HG03135 (cell line): ENCODE data around the gene MORC1.
"Not testable (repeated sequence)": the region's sequence is repeated elsewhere in the genome, so short reads cannot be mapped to it uniquely, and the experiment has no call there.

Experiments used
- ATAC-seq: cut with Tn5 transposase; IDR thresholded peaks from one replicate; pipeline ENCODE4 v1.9.1; 2021; ENCODE audit warnings: mild to moderate bottlenecking, moderate library complexity; ENCODE audit not compliant: unreplicated experiment

MORC1 gene, protein sequence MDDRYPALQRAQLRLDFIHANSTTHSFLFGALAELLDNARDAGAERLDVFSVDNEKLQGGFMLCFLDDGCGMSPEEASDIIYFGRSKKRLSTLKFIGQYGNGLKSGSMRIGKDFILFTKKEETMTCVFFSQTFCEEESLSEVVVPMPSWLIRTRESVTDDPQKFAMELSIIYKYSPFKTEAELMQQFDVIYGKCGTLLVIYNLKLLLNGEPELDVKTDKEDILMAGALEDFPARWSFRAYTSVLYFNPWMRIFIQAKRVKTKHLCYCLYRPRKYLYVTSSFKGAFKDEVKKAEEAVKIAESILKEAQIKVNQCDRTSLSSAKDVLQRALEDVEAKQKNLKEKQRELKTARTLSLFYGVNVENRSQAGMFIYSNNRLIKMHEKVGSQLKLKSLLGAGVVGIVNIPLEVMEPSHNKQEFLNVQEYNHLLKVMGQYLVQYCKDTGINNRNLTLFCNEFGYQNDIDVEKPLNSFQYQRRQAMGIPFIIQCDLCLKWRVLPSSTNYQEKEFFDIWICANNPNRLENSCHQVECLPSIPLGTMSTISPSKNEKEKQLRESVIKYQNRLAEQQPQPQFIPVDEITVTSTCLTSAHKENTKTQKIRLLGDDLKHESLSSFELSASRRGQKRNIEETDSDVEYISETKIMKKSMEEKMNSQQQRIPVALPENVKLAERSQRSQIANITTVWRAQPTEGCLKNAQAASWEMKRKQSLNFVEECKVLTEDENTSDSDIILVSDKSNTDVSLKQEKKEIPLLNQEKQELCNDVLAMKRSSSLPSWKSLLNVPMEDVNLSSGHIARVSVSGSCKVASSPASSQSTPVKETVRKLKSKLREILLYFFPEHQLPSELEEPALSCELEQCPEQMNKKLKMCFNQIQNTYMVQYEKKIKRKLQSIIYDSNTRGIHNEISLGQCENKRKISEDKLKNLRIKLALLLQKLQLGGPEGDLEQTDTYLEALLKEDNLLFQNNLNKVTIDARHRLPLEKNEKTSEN

DNA sequence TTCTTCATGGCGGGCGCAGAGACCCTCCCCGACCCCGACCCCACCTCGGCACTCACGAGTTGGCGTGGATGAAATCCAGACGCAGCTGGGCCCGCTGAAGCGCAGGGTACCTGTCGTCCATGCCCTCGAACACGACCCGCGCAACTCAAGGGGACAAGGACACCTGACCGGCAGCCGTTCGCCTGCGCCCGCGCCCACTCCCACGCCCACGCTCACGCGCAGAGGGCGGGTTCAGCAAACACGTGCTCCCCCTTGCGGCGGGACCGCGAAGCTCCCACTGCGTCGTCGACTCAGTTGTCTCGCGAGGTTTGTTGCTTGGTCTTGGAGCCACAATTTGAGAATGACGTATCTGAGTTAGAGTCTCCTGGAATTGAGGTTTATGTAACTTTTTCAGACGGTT is at the start of gene MORC1:
MORC1 (minus strand) TSS at position 196 of the 400 bp plus-strand sequence; CDS start at position 121, 75 bp downstream.
- ATAC-seq, result no peak

DNA sequence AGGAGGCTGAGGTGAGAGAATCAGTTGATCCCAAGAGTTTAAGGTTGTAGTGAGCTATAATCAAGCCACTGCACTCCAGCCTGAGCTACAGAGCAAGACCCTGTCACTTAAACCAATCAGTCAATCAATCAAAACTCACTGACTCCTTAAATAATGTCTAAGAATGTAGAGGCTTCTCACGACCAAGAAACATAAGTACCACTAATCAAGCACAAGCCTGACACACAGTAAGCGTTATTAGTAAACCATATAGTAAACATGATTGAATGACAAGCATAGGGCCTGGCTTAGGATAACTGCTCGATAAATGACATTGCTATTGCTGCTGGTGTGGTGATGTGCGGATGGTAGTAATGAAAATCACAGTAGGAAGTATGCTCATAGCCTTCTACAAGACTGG is 48.0 kb upstream of the MORC1 start:
- no peak for ATAC-seq

DNA sequence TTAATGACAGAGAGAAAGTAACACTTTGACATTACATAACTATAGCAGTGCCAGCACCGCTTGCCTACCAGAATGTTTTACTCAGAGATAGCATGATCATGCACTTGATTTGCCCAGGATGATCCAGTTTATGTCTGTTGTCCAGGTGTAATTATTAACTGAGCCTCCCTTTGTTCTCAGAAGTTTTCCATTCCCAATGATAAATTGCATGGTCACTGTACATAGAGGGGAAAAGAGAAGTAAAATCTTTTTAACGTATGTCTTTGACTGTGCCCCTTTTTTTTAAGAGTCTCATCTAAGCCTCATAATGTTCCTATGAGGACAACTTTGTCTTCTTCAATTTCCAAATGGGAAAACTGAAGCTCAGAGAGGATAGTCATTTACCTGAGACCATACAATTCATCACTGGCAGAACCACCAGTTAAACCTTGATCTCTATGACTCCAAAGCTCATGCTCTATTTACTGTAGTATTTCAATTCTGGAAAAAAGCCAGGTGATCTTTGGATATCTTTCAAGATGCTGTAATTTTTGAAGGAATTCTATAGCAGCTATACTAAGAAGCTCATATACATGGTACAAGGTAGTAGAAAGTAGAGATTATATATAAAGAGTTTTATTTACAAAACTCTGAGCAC is 43.7 kb upstream of the MORC1 start:
- no peak for ATAC-seq

DNA sequence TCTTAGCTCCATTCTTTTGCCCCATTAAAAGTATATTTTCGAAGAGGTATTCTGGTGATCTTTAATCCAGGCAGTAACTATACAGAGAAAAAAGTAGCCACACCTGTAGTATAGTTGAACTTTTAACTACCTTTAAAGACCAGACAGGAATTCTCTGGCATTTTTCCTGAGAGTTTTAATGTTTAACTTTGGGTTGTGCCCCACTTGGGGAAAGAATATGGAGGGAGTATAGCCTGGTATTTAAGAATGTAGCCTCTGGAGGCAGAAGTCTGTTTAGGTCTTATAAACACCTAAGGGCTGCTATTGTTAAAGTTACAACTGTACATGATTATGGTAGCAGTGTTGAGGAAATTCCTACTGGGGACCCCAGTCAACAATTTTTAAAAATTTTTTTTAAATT is 37.9 kb upstream of the MORC1 start:
- ATAC-seq, result no peak

DNA sequence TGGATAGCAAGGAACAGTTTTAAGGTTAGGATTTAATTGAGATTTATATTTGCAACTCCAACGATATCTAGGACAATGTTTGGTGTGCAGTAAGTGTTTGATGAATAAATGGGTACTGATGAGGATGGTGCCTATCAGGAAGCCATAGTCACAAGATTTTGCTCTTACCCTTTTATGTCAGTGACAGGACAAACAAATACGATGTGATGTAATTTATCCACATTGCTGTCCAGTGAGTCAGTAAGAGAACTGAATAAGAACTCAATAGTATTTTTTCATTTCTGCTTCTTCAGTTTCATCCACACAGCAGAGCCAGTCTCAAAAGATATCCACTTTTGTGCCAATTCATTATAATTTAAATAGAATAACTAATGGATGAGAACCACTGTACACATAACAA is 37.0 kb upstream of the MORC1 start:
- ATAC-seq, result no peak

DNA sequence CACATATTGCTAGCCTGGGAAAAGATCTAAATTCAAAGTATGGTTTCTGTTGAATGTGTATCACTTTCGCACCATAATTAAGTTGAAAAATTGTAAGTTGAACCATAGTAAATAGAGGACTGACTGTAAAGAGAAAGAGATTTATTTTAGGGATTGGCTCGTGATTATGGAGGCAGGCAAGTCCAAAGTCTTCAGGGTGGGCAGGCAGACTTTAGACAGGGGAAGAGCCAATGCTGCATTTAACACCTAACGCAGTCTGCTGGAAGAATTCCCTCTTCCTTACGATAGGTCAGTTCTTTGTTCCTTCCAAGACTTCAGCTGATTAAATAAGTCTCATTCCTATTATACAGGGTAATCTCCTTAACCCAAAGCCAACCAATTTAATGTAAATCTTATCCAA is 34.4 kb upstream of the MORC1 start:
- ATAC-seq, result no peak

DNA sequence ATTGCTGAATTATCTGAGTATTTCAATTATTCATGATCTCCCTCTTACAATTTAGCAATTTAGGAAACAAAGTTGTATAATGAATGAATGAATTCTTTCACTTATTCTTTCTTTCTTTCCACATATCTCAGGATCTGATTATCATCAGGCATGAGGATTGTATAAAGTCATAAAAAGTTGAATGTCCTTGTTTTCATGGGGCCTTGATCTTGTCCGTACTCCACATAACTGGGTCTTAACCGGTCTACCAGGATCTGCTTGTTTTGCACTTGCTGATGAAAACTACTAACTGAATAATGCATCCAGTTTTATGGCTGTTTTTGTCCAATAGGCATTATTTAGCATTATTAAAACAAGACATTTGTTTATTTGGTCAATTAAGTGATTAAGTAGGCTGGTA is 31.1 kb upstream of the MORC1 start:
- no peak for ATAC-seq

DNA sequence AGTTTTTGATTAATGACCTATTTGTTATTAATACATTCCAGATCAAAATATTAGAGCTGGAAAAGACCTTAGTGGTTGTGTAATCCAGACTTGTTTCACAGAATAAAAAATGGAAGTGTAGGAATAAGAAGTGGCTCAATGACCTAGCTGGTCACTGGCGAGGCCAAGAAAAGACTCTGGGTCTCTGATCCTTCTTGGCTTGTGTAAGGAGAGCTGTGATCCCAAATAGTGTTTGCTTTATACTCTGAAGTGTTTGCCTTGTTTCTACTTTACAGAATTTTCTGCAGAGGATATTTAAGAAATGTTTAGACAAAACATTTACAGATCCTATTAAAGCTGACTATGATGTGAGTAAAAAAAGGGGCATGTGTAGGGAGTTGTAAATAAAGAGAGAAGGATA is 25.7 kb upstream of the MORC1 start:
- ATAC-seq, result no peak

DNA sequence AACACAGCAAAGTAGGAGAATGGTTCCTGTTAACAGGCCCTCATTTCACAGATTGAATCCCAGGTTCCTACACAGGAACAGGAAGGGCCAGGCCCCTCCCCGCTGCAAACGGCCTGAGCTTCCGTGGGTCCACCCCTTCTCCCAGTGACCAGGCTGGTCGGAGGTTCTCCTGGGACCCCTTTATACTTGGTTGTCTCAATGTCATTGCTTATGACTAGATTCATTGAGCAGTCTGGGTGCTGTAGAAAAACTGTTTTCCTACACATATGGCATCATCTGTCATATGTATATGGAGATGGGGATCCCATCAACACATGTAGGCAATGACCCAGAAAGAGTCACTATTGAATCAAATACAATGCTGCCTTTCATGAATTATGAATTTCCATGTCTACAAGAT is 22.4 kb upstream of the MORC1 start:
- no peak for ATAC-seq

DNA sequence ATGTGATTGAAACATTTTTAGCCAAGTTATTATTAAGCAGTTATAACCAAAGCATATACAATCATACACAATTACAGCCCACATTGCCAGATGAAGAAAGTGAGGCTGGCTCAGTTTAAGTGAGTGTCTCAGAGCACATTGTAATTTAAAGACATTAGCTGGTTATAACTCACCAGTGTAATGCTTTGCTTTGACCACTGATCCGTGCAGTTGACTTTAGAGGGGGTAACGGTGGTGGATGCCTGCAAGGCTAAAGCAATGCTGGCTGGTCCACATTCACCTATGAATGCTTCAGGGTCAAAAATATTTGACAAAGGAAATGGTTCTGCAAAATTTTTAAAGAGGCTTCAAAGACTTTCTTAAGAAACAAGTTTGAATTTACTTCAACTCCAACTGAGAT is 19.8 kb upstream of the MORC1 start:
- ATAC-seq, result no peak

DNA sequence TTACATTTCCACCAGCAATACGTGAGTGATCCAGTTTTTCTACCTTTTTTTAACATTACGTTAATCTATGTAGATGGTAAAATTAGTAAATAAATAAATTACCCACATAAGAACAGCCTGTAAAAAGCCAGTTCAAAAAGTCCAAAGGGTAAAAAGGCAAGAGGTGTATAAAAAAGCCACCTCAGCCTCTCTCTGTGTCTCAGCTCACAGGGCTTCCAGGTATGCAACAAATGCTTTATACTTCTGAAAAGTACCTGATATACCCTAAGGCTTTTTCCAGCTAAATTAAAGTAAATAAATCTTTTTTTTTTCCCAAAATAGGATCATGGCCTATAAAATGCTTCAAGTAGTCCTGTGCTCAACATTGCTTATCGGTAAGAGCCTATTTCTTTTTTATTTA is 18.6 kb upstream of the MORC1 start, which contains the start of gene C3orf85:
C3orf85 (plus strand) TSS at position 197 of the 400 bp plus-strand sequence; CDS start at position 326, 129 bp downstream.
- no peak for ATAC-seq

DNA sequence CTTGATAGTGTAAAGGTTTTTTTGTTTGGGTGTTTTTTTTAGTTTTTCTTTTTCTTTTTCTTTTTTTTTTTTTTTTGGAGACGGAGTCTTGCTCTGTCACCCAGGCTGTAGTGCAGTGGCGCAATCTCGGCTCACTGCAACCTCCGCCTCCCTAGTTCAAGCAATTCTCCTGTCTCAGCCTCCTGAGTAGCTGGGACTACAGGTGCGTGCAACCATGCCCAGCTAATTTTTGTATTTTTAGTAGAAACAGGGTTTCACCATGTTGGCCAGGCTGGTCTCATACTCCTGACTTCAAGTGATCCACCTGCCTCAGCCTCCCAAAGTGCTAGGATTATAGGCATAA is 15.5 kb upstream of the MORC1 start:
- not testable (repeated sequence) for ATAC-seq

DNA sequence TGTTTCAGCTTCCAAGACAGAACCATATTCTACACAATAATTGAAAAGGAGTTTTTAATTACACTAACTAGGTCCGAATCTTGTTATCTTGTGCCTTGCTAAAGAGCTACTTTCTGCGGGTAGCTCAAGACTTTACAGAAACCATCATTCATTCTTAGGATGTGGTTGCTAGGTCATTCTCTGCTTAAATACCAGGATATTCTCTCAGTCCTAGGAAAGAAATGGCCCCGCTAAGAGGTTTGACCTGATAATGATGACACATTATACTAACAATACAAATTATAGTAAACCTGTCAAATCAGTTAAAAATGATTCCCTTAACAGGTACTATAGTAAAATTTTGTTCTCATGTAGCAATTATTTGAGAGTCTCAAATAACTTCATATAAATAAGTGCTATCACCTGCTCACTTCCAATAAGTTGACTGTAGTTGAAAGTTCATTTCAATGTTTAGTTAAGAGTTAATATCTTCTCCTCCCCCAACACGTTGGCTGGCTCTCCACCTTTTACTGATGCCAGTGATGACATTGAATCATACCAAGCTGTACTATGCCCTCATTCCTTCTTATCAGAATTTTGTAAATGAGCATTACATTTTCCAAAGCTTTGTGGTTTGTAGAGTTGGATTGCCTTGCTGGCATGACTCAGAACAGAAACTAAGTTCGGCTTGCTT is 15.0 kb upstream of the MORC1 start:
- ATAC-seq, result no peak

DNA sequence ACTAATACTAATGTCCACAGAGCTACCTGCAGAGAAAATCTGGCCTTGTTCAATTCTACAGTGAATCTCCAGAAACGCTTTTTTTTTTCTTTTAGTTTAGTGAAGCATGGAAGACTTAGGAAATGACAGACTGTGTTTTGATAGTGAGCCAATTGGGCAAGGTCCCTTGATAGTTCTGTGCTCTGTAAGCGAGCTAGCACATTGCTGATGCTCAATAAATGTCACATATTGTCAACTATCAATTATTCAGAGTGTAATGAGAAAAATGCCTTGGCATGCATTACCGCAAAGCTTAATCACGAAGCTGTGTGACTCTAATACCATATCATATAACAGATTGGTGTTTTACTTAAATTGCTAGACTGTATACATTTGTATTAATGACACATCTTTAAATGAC is 13.3 kb upstream of the MORC1 start:
- ATAC-seq, result no peak

DNA sequence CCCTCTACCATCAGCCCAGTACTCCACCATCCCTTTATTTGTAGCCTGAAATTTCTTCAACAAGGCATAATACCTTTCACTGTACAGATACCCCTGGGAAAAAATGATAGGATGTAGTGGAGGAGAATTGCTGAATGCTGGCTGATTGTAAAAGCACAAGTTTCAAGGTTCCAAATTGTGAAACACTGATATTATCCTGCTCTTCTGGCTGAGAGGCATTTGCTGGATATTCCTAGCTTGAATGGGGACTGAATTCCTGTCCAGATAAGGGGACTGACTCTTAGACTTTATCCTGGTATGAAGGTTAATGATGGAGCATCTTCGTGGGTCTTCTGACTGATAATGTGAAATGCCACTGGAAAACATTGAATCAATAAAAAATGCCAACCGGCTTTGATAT is 9.6 kb upstream of the MORC1 start:
- ATAC-seq, result no peak

DNA sequence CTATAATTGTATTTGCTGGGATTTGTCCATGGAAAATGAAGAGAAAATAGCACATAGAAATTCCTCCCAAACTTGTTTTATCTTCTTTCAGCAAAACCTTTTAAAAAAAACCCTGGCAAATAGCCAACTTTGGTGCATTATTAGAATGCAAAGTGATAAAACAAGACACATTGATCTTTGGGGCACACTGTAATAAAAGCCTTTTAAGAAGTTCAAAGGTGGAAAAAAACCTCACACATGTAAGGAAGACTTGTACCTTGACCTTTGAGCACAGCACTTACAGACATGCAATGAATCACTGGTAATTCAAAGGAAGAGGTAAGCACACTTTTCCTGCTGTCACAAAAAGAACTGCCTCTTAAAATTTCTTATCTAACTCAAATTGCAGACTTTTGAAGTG is 8.0 kb upstream of the MORC1 start:
- no peak for ATAC-seq

DNA sequence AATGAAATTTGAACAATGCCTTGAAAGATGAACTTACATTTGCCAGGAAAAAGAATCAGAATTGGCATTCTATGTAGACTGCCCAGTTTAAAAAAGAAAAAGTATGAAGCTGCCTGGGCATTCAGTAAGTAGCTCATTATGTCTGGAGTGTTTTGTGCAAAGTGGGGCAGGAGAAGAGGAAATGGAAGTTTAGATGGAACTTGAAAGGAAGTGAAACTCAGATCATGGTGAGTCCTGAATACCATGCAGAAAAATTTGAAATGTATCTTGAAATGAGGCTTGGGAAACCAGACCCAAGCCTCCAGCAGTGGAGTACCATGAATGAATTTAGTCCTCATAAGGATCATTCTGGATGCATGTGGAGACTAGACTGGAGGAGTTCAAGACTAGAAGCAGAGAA is 4.8 kb upstream of the MORC1 start:
- ATAC-seq, result no peak

DNA sequence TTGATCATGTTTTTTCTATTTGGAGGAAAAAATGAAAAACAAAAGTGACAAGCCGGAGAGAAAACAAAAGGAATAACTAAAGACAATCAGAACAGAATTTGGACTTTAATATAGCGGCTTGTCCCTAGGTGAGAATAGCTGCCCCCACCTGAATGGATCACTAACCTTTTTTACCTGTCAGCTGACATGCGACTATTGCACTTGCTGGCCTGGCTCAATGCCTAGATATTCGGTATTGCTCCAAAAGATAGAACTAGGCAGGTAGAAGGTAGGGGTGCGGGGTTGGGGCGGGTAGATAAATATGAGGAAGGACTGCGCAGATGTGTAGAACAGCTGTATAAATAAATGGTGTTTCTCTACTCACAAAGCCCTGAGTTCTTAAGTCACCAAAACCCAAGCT is 650 bp upstream of the MORC1 start:
- no peak for ATAC-seq

DNA sequence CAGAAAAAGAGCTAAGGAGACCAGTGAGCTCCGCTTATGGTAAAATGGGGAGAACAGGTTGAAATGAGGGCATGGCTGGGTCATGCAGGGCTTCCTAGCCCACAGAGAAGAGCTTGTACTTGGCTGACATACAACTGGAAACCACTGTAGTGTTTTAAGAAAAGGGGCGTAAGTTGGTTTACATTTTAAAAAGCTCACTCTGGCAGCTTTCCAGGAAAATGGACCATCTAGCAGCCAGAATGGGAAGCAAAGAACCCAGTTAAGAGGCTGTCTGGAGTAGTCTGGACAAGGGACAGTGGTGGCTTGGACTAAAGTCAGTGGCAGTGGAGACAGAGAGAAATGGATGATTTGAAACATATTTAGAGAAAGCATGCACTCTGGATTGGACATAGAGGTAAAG is 1.9 kb downstream of the MORC1 start:
- no peak for ATAC-seq

DNA sequence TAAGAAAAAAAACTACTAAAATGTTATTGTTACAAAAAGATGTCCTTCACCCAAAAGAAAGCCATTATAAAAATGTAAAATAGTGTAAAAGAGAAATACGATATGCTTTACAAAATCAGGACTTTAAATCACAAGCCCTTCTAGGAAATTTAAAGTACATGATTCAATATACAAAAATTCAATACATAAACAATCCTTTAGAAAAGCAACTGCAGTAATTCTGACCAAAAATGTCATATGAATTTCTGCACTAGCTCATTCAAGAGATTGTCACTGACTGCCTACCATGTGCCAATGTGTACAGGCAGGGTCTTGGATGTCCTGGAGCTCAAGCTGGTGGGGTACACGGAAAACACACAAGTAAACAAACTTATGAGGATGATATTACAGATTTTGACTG is 2.5 kb downstream of the MORC1 start:
- ATAC-seq, result no peak

DNA sequence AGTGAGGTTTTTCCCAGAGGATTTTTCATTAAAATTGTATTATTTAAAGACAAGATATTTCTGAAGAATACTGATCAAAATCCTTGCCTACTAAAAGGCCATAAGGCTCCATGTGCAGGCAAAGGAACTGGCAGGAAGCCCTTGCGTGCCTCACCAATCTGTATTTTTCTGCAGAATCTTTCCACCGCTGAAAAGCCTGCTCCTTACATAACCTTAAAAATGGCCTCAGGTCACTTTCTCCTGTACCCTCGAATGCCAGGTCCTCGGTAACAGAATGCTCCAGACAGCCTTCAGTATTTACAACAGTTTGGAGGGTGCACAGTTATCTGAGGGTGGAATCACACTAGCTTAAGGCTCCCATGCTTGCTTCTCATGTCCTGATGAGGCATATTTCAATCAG is 3.2 kb downstream of the MORC1 start:
- no peak for ATAC-seq
